HCT116 (cell line): ENCODE data around the gene LNP1. TPM values are rescaled to one million over a fixed set of nuclear protein-coding genes. Genes with fewer than 3 reads are reported as not detected.
A peak's percentile ranks its signal among the peaks of the same experiment; 100 is the strongest.

ENCODE experiments used
- ATAC-seq: fragments of 200-7000 bp; cut with Tn5 transposase; 2 replicates; pipeline ENCODE4 v1.9.1; 2020; ENCODE audit warnings: mild to moderate bottlenecking, moderate library complexity
- BruUV-seq: library from RNA; stranded (reverse); fragments of 400-500 nt; replicated peaks from 2 replicates; lab custom pipeline; 2021; lab: Mats Ljungman, UMichigan
- CTCF ChIA-PET: fragments of 300-600 bp; sonication (Branson Sonifier 250); formaldehyde crosslinking; loops from one replicate; lab custom pipeline; 2021; ENCODE audit warnings: antibody characterized with exemption; lab: Charles Lee
- POLR2A ChIA-PET: fragments of 300-600, 350-600 bp; sonication (Branson Sonifier 250); formaldehyde crosslinking; loops from one replicate; lab custom pipeline; 2021; ENCODE audit warnings: antibody characterized with exemption; lab: Charles Lee
- RAD21 ChIA-PET, 2 experiments: fragments of 300-600 bp; sonication (Branson Sonifier 250); formaldehyde crosslinking; loops; one replicate each; lab custom pipeline; 2023; ENCODE audit warnings: low total read pairs in 2 of 2; ENCODE audit not compliant: uncharacterized antibody in 2 of 2, unreplicated experiment in 2 of 2, low non-redundant PET in 1 of 2; lab: Charles Lee
- DNase-seq: peaks from one replicate; pipeline ENCODE4 v3.0.0-alpha.2; 2010; ENCODE audit warnings: low read depth, low spot score
- H2AFZ ChIP-seq: fragments of 200-600 bp; shearing (Covaris generic), sonication (generic); 2 replicates; pipeline ENCODE4 v1.6.1; 2017; ENCODE audit warnings: low read depth, mixed run types, mixed read lengths, antibody characterized with exemption, low read length; ENCODE audit not compliant: poor library complexity, severe bottlenecking
- H3K27ac ChIP-seq: 2 replicates; pipeline ENCODE4 v1.5.1; 2012; ENCODE audit warnings: low read depth, low read length
- H3K27me3 ChIP-seq: fragments of 200-600 bp; sonication (generic); 2 replicates; pipeline ENCODE4 v1.6.1; 2016; ENCODE audit warnings: mixed run types, low read length, mixed read lengths; ENCODE audit not compliant: insufficient read depth
- H3K36me3 ChIP-seq, 2 experiments: fragments of 200-500 bp in 1 of 2; fragments of 200-600 bp in 1 of 2; sonication (Bioruptor generic) in 1 of 2; sonication (generic) in 1 of 2; 2 replicates each; pipeline versions ENCODE4 v1.5.1 to v1.6.1; 2014 to 2016; ENCODE audit warnings: low read length in 2 of 2, inconsistent platforms in 1 of 2, mixed read lengths in 1 of 2, mixed run types in 1 of 2; ENCODE audit not compliant: insufficient read depth in 2 of 2, control insufficient read depth in 1 of 2
- H3K4me1 ChIP-seq, 2 experiments: fragments of 200-600 bp in 1 of 2; sonication (generic) in 1 of 2; 2 replicates each; pipeline versions ENCODE4 v1.5.1 to v1.6.1; 2012 to 2017; ENCODE audit warnings: low read length in 2 of 2, inconsistent platforms in 1 of 2, mild to moderate bottlenecking in 1 of 2, mixed read lengths in 1 of 2, mixed run types in 1 of 2, moderate library complexity in 1 of 2; ENCODE audit not compliant: insufficient read depth in 2 of 2, control insufficient read depth in 1 of 2
- H3K4me2 ChIP-seq: fragments of 200-600 bp; sonication (generic); 2 replicates; pipeline ENCODE4 v1.6.1; 2017; ENCODE audit warnings: mixed run types, low read length, mixed read lengths
- H3K4me3 ChIP-seq, 2 experiments: fragments of 200-600 bp in 1 of 2; sonication (generic) in 1 of 2; replicated peaks in 1 of 2; 2 replicates each; pipeline ENCODE4 v1.5.1; 2011 to 2016; ENCODE audit warnings: low read length in 2 of 2, control low read depth in 1 of 2, low read depth in 1 of 2, mild to moderate bottlenecking in 1 of 2, mixed read lengths in 1 of 2, mixed run types in 1 of 2
- H3K79me2 ChIP-seq: fragments of 200-600 bp; sonication (generic); 2 replicates; pipeline ENCODE4 v1.6.1; 2017; ENCODE audit warnings: mild to moderate bottlenecking, mixed run types, low read length, moderate library complexity, mixed read lengths; ENCODE audit not compliant: insufficient read depth
- H3K9ac ChIP-seq: fragments of 200-600 bp; sonication (generic); 2 replicates; pipeline ENCODE4 v1.6.1; 2016; ENCODE audit warnings: low read length, mixed read lengths
- H3K9me2 ChIP-seq: fragments of 200-600 bp; sonication (generic), shearing (Covaris generic); 2 replicates; pipeline ENCODE4 v1.6.1; 2017; ENCODE audit warnings: mixed run types, mild to moderate bottlenecking, moderate library complexity; ENCODE audit not compliant: insufficient read depth
- H3K9me3 ChIP-seq, 2 experiments: fragments of 200-500 bp in 1 of 2; fragments of 200-600 bp in 1 of 2; sonication (Bioruptor generic) in 1 of 2; sonication (generic) in 1 of 2; 2 replicates each; pipeline ENCODE4 v1.6.1; 2014 to 2017; ENCODE audit warnings: low read length in 2 of 2, mixed read lengths in 2 of 2, inconsistent platforms in 1 of 2, low read depth in 1 of 2, mild to moderate bottlenecking in 1 of 2, mixed run types in 1 of 2, moderate library complexity in 1 of 2; ENCODE audit not compliant: control insufficient read depth in 1 of 2, insufficient read depth in 1 of 2
- H4K20me1 ChIP-seq: fragments of 200-600 bp; sonication (generic), shearing (Covaris generic); 2 replicates; pipeline ENCODE4 v1.6.1; 2017; ENCODE audit warnings: mixed run types, mild to moderate bottlenecking, moderate library complexity; ENCODE audit not compliant: insufficient read depth
- FOSL1 ChIP-seq: IDR thresholded peaks from 2 replicates; pipeline ENCODE4 v1.6.1; 2012; ENCODE audit warnings: low read depth
- JUND ChIP-seq: IDR thresholded peaks from 2 replicates; pipeline ENCODE4 v1.6.1; 2012
- POLR2AphosphoS5 ChIP-seq: IDR thresholded peaks from 2 replicates; pipeline ENCODE4 v1.6.1; 2011; ENCODE audit warnings: mild to moderate bottlenecking, low read depth, low read length, moderate library complexity
- RAD21 ChIP-seq: IDR thresholded peaks from 2 replicates; pipeline ENCODE4 v1.6.1; 2012; ENCODE audit warnings: low read depth, mild to moderate bottlenecking
- ZFX ChIP-seq: fragments of 450-650 bp; IDR thresholded peaks from 2 replicates; pipeline ENCODE4 v1.6.1; 2017
- intact Hi-C: fragments of 100-400 bp; cut with micrococcal nuclease; formaldehyde crosslinking; loops from 2 replicates; pipeline ENCODE4 v1.10.0; 2022
- total RNA-seq: library from RNA; stranded (reverse); gene quantifications from one replicate; pipeline ENCODE4 v1.2.1, GENCODE V29; 2021; ENCODE audit not compliant: unreplicated experiment
- TF ChIP-seq, protein P1 (sequence below), 3 experiments: fragments of 200-600 bp in 1 of 3; sonication (generic) in 1 of 3; IDR thresholded peaks in 2 of 3; conservative IDR thresholded peaks in 1 of 3; 2 replicates each; pipeline ENCODE4 v1.5.1; 2012 to 2017; ENCODE audit warnings: low read depth in 2 of 3, low read length in 2 of 3, antibody characterized with exemption in 1 of 3, borderline replicate concordance in 1 of 3, control low read depth in 1 of 3, mild to moderate bottlenecking in 1 of 3, mixed read lengths in 1 of 3, mixed run types in 1 of 3, moderate library complexity in 1 of 3; ENCODE audit not compliant: insufficient read depth in 1 of 3

Gene LNP1
- total RNA-seq, 1 experiment from 2014 or later = 1.6 TPM

DNA sequence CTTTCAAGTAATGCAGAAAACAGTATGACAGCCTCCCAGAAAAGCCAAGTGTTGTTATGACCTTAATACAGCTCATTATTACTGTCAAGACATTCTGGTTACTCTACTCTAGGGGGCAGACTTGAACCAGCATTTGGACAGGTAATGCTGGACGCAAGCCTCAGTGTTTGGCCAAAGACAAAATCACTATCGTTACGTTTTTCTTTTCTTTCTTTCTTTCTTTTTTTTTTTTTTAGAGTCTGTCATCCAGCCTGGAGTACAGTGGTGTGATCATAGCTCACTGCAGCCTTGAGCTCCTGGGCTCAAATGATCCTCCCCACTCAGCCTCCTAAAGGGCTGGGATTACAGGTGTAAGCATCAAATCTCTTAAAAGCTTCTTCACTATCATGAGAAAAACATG lies 61.7 kb downstream of the LNP1 start:
- intact Hi-C loops = loop anchor here (1.0 to 10.0 kb wide), 6 partner anchors 127 to 734 kb away; no protein-coding TSS in a partner anchor
- H3K9ac ChIP-seq = no peak overlapping the region
- no peaks in the 10 kb centered on the region for H3K79me2 ChIP-seq
- POLR2A ChIA-PET = interaction anchor here (1.0 to 1.5 kb wide), 3 partner anchors 11 to 127 kb away, joined by 3 to 5 read pairs (median 3); no protein-coding TSS in a partner anchor
- TF ChIP-seq, protein P1, sequence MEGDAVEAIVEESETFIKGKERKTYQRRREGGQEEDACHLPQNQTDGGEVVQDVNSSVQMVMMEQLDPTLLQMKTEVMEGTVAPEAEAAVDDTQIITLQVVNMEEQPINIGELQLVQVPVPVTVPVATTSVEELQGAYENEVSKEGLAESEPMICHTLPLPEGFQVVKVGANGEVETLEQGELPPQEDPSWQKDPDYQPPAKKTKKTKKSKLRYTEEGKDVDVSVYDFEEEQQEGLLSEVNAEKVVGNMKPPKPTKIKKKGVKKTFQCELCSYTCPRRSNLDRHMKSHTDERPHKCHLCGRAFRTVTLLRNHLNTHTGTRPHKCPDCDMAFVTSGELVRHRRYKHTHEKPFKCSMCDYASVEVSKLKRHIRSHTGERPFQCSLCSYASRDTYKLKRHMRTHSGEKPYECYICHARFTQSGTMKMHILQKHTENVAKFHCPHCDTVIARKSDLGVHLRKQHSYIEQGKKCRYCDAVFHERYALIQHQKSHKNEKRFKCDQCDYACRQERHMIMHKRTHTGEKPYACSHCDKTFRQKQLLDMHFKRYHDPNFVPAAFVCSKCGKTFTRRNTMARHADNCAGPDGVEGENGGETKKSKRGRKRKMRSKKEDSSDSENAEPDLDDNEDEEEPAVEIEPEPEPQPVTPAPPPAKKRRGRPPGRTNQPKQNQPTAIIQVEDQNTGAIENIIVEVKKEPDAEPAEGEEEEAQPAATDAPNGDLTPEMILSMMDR (IDR thresholded peaks at IDR 0.05 in 2 of 3, conservative IDR thresholded peaks at IDR 0.05 in 1 of 3; ENCODE audit: borderline replicate concordance in 1 of 3, insufficient read depth in 1 of 3, low read depth in 2 of 3, low read length in 2 of 3) = peak; percentile 65 to 85 (median 80); a peak in 5 of 6 replicates
- TF ChIP-seq POLR2AphosphoS5 (no peak), ZFX (no peak), JUND (no peak), FOSL1 (no peak), RAD21 (peak; percentile 92)
- H3K9me2 ChIP-seq = no peaks in the 10 kb centered on the region
- H3K4me1 ChIP-seq = peaks cover 0 to 4% of the 10 kb centered on the region in 2 experiments; a peak in 1 of 4 replicates
- CTCF ChIA-PET = interaction anchor here (0.6 to 4.8 kb wide), 30 partner anchors 11 to 919 kb away, joined by 3 to 107 read pairs (median 4); partner anchors contain the start of genes LNP1, TMEM45A and TOMM70
- H3K27ac ChIP-seq = no peak overlapping the region
- H2AFZ ChIP-seq = peak overlapping the region; percentile 73
- BruUV-seq = no TSS peak
- H3K27me3 ChIP-seq = no peaks in the 10 kb centered on the region
- peaks cover 1 to 3% of the 10 kb centered on the region in 2 experiments; a peak in 1 of 4 replicates for H3K9me3 ChIP-seq
- RAD21 ChIA-PET = interaction anchor here (0.6 to 2.0 kb wide), 15 partner anchors 91 to 734 kb away, joined by 3 to 16 read pairs (median 4); no protein-coding TSS in a partner anchor
- H3K36me3 ChIP-seq = no peaks in the 10 kb centered on the region
- DNase-seq = peak; percentile 45
- peak overlapping the region; percentile 28; the same call in 1 of the 2 replicates for H3K4me2 ChIP-seq
- ATAC-seq = peak; percentile 98
- H4K20me1 ChIP-seq = no peaks in the 10 kb centered on the region
- H3K4me3 ChIP-seq = no peak overlapping the region
